ENCODE measurements around the gene RPRM.

DNA sequence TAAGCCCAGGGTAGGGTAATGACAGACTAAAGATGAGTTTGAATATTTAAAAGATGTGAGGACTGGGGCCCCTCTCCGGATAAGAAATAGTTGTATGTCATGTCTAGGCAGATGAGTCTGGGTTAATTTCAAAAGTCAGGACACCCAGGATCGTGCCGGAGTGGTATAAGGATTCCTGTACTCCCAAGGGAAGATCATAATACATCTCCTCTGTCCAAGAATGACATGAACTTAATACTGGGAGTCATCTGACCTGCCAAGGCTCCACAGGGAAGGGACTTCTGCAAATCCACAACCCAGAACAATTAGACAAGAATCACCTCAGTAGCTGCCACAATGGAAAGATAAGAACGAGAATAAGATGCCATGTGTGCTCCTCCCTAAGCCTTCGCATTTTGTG, 17.1 kb downstream of the RPRM start:
- TF ChIP-seq, protein P1, sequence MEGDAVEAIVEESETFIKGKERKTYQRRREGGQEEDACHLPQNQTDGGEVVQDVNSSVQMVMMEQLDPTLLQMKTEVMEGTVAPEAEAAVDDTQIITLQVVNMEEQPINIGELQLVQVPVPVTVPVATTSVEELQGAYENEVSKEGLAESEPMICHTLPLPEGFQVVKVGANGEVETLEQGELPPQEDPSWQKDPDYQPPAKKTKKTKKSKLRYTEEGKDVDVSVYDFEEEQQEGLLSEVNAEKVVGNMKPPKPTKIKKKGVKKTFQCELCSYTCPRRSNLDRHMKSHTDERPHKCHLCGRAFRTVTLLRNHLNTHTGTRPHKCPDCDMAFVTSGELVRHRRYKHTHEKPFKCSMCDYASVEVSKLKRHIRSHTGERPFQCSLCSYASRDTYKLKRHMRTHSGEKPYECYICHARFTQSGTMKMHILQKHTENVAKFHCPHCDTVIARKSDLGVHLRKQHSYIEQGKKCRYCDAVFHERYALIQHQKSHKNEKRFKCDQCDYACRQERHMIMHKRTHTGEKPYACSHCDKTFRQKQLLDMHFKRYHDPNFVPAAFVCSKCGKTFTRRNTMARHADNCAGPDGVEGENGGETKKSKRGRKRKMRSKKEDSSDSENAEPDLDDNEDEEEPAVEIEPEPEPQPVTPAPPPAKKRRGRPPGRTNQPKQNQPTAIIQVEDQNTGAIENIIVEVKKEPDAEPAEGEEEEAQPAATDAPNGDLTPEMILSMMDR (IDR thresholded peaks at IDR 0.05 in 8 of 11, conservative IDR thresholded peaks at IDR 0.05 in 3 of 11): no peak
- no peak for TF ChIP-seq POLR2AphosphoS5 (IDR thresholded peaks at IDR 0.05)

All from spleen (tissue), 7 donors.